SJSA1 (cell line): Measurements from ENCODE around the gene TTBK2. TPM values are rescaled to one million over a fixed set of nuclear protein-coding genes. Genes with fewer than 3 reads are reported as not detected.

Experiments
- DNase-seq, 2 experiments: peaks; one replicate each; pipeline ENCODE4 v3.0.0-alpha.2; 2015 to 2020; ENCODE audit warnings: low spot score in 2 of 2, low read depth in 1 of 2
- H3K27ac ChIP-seq: fragments of 250-450 bp; sonication (Bioruptor Pico); 2 replicates; pipeline ENCODE4 v1.5.1; 2020; ENCODE audit warnings: mild to moderate bottlenecking, moderate library complexity
- H3K27me3 ChIP-seq: fragments of 250-450 bp; sonication (Bioruptor Pico); replicated peaks from 2 replicates; pipeline ENCODE4 v1.5.1; 2020; ENCODE audit warnings: mild to moderate bottlenecking, moderate library complexity
- H3K36me3 ChIP-seq: fragments of 250-450 bp; sonication (Bioruptor Pico); 2 replicates; pipeline ENCODE4 v1.5.1; 2020; ENCODE audit warnings: mild to moderate bottlenecking
- H3K4me1 ChIP-seq: fragments of 250-450 bp; sonication (Bioruptor Pico); replicated peaks from 2 replicates; pipeline ENCODE4 v1.6.1; 2021; ENCODE audit warnings: mild to moderate bottlenecking
- H3K4me3 ChIP-seq: fragments of 250-450 bp; sonication (Bioruptor Pico); 2 replicates; pipeline ENCODE4 v1.5.1; 2020; ENCODE audit warnings: mild to moderate bottlenecking
- H3K9me3 ChIP-seq: fragments of 250-450 bp; sonication (Bioruptor Pico); replicated peaks from 2 replicates; pipeline ENCODE4 v1.5.1; 2020; ENCODE audit warnings: mild to moderate bottlenecking
- total RNA-seq: library from RNA; depleted of rRNA; stranded (reverse); fragments of >200 nt; shearing (Covaris generic); gene quantifications from 2 replicates; pipeline ENCODE4 v1.2.3, GENCODE V29; 2014; rRNA removed

The TTBK2 gene
- total RNA-seq, 1 experiment from 2014 or later = 12.4 TPM

- H3K9me3 ChIP-seq = no peaks in the 10 kb centered on the region
- peaks cover 54% of the 10 kb centered on the region for H3K36me3 ChIP-seq
- H3K27ac ChIP-seq = no peak overlapping the region
- H3K27me3 ChIP-seq = no peaks in the 10 kb centered on the region
- H3K4me1 ChIP-seq = no peaks in the 10 kb centered on the region
- DNase-seq = no peak
- H3K4me3 ChIP-seq = no peak overlapping the region
Observed at GRCh38 chr15:42691308-42691707, 229.3 kb downstream of the TTBK2 start.

Other genes with a start within 250 kb of the TTBK2 start
- gene CDAN1, start 183.7 kb downstream of the TTBK2 start, total RNA-seq = 13.0 and 15.9 TPM in 2 replicates
- gene UBR1, start 185.3 kb upstream of the TTBK2 start, total RNA-seq = 30.6 and 39.2 TPM in 2 replicates
- gene TMEM62, start 212.8 kb upstream of the TTBK2 start, total RNA-seq = 5.2 and 17.3 TPM in 2 replicates